ENCODE data around the gene COG5. TPM values are rescaled to one million over a fixed set of nuclear protein-coding genes. Genes with fewer than 3 reads are reported as not detected.

COG5 gene
- total RNA-seq, 6 experiments from 2014 or later = 13.9 to 21.3 (median 15.5) TPM

DNA sequence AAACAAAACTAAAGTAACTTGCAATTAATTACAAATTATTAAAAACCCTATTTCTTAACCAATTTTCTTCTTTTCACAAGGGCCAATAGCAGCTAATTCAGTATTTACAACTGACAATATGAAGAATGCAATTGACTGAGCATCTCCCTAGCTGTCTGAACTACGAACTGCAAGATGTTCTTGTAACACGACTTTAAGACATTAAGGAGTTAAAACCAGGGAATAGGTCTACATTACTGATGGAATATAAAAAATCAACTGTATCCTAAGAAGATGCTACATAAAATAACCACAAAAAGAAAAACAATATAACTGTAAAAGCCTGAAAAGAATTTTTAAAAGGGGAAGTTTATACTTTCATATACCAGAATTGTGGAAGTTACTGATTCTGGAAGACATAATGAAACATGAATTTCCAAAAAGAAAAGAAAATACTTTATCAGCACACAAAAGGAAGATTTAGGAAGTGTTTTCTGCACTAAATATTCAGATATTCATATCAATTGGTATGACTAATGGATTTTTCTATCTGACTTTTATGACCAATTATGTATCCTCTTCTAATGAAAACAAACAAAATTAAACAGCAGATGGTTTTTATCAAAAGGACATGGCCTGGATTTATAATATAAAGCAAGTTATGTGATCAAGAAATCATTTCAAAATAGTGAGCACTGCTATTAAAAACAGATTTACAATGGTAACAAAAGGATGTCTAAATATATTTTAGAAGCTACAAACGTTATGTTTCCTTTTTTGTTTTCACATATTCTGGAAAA is 92.2 kb downstream of the COG5 start:
- TF ChIP-seq, protein P1, sequence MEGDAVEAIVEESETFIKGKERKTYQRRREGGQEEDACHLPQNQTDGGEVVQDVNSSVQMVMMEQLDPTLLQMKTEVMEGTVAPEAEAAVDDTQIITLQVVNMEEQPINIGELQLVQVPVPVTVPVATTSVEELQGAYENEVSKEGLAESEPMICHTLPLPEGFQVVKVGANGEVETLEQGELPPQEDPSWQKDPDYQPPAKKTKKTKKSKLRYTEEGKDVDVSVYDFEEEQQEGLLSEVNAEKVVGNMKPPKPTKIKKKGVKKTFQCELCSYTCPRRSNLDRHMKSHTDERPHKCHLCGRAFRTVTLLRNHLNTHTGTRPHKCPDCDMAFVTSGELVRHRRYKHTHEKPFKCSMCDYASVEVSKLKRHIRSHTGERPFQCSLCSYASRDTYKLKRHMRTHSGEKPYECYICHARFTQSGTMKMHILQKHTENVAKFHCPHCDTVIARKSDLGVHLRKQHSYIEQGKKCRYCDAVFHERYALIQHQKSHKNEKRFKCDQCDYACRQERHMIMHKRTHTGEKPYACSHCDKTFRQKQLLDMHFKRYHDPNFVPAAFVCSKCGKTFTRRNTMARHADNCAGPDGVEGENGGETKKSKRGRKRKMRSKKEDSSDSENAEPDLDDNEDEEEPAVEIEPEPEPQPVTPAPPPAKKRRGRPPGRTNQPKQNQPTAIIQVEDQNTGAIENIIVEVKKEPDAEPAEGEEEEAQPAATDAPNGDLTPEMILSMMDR (IDR thresholded peaks at IDR 0.05) = no peak
- TF ChIP-seq POLR2A (IDR thresholded peaks at IDR 0.05) = no peak
- ATAC-seq (no peak), DNase-seq (no peak)
- intact Hi-C loops (cut with DNase I) = no loop called here
- Histone ChIP-seq H3K27me3 (no peaks in the 10 kb centered on the region), H3K4me1 (no peaks in the 10 kb centered on the region), H3K4me3 (no peak overlapping the region), H3K9me3 (no peaks in the 10 kb centered on the region), H3K27ac (no peak overlapping the region), H3K36me3 (no peaks in the 10 kb centered on the region)
- WGBS (ENCODE audit: insufficient coverage, low coverage, low lambda C conversion rate, missing lambda C conversion rate) = 62% methylated on average over 3 of the region's 3 CpGs

DNA sequence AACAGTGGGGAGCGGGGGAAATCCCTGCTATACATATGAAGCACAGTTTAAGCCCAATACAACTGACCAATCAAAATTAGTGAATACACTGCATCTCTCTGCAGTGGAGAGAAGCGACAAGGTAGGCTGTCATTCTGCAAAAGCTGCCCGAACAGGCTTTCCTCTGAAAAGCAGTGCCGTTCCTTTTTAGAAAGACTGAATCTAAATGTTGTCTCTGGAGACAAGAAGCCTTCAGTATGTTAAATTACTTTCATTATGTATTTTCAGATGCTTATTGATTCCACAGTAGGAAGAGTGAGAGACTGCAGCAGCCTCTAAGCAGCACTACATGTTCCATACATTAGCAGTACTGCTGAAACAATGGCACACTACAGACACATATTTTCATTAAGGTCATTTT is 93.8 kb downstream of the COG5 start, which contains the start of gene GPR22:
Gene GPR22 (plus strand): TSS at position 129 of the 400 bp plus-strand sequence. CDS start 4,004 bp downstream, outside the sequence.
- DNase-seq = no peak
- 89% methylated on average over 4 of the region's 4 CpGs for WGBS (ENCODE audit: insufficient coverage, low coverage, low lambda C conversion rate, missing lambda C conversion rate)
- Histone ChIP-seq H3K27ac (no peak within 1 kb of the TSS), H3K36me3 (no peaks in the 10 kb centered on the region), H3K4me1 (no peaks in the 10 kb centered on the region), H3K9me3 (no peaks in the 10 kb centered on the region), H3K27me3 (no peaks in the 10 kb centered on the region), H3K4me3 (no peak within 1 kb of the TSS)
- TF ChIP-seq, protein P1 (IDR thresholded peaks at IDR 0.05) = no peak
- TF ChIP-seq POLR2A (IDR thresholded peaks at IDR 0.05) = no peak
- ATAC-seq = no peak
- intact Hi-C loops (cut with DNase I) = loop anchor here (10.0 kb wide), 1 partner anchor 255 kb away; no protein-coding TSS in a partner anchor

DNA sequence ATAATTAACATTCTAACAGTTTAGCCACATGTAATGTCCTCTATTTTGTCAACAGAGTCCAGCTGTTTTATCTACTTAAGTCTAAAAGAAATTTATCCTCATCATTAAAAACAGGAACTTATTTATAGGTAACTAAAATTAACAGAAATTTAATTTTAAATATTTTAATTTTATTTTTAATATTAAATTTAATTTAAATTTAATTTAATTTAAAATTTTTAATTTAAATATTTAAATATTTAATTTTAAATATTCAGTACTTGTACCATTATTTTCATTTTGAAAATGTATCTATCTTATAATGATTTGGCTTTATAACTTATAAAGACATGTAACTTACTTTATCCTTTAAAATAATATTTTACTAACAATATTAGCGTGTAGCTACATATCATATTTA is 94.9 kb downstream of the COG5 start:
- no peaks in the 10 kb centered on the region for H3K4me1 ChIP-seq
- WGBS (ENCODE audit: insufficient coverage, low coverage, low lambda C conversion rate, missing lambda C conversion rate) = 88% methylated on average over 1 of the region's 1 CpG
- intact Hi-C loops (cut with DNase I) = loop anchor here (10.0 kb wide), 1 partner anchor 256 kb away; no protein-coding TSS in a partner anchor
- TF ChIP-seq POLR2A (IDR thresholded peaks at IDR 0.05) = no peak
- H3K27me3 ChIP-seq = no peaks in the 10 kb centered on the region
- no peak overlapping the region for H3K27ac ChIP-seq
- DNase-seq = no peak
- no peaks in the 10 kb centered on the region for H3K9me3 ChIP-seq
- no peak for ATAC-seq
- no peak overlapping the region for H3K4me3 ChIP-seq
- no peaks in the 10 kb centered on the region for H3K36me3 ChIP-seq

DNA sequence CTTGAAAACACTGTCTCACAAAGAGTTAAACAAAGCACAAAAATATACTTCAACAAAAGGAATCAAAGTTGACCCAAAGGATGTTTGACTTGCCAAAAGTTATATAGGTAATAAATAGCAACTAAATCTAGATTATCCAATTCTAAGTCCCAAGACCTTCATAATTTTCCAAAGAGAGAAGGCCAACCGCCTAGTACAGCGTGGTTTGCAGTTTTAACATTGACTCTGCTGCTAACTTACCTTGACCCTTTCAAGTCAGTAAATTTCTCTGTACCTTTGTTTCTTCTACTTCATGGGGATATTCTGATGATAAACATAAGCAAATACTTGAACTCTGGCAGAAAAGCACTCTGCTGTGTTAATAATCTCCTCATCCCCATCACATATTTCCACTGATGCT is 95.7 kb downstream of the COG5 start:
- Histone ChIP-seq H3K4me1 (no peaks in the 10 kb centered on the region), H3K27ac (no peak overlapping the region), H3K4me3 (no peak overlapping the region), H3K27me3 (no peaks in the 10 kb centered on the region), H3K36me3 (no peaks in the 10 kb centered on the region), H3K9me3 (no peaks in the 10 kb centered on the region)
- 94% methylated on average over 2 of the region's 2 CpGs for WGBS (ENCODE audit: insufficient coverage, low coverage, low lambda C conversion rate, missing lambda C conversion rate)
- no peak for DNase-seq
- no peak for ATAC-seq
- TF ChIP-seq, protein P1 (IDR thresholded peaks at IDR 0.05) = no peak
- no peak for TF ChIP-seq POLR2A (IDR thresholded peaks at IDR 0.05)
- intact Hi-C loops (cut with DNase I) = loop anchor here (10.0 kb wide), 1 partner anchor 257 kb away; no protein-coding TSS in a partner anchor

DNA sequence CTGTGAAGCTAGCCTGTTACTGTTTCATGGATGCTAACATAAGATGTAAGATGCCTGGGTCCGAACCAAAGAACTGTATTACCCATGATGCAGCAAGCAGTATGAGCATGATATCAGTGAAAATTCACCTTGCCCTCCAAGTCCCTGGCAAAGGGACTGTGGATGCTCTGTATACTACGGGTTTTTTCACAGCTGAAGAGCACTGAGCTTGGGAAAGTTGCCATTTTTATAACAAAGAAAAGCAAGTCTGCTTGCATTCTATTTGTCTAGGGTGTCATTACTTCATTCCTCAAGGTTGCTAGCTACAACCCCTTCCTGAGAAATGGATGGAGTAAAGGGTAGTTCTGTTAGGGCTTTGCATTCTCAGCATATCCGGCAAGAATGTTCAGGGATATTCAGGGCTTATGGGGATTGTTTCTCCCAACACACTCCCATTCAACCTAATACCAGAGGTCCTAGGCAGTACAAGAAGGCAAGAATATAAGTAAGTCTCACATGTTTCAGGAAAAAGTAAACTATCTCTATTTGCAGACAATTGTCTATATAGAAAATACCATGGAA is 99.0 kb downstream of the COG5 start:
- 78% methylated on average over 2 of the region's 3 CpGs for WGBS (ENCODE audit: insufficient coverage, low coverage, low lambda C conversion rate, missing lambda C conversion rate)
- DNase-seq (no peak), ATAC-seq (no peak)
- intact Hi-C loops (cut with DNase I) = loop anchor here (10.0 kb wide), 1 partner anchor 260 kb away; no protein-coding TSS in a partner anchor
- H3K27me3 ChIP-seq = no peaks in the 10 kb centered on the region
- no peak for TF ChIP-seq POLR2A (IDR thresholded peaks at IDR 0.05)
- TF ChIP-seq, protein P1 (IDR thresholded peaks at IDR 0.05) = no peak
- H3K4me3 ChIP-seq = no peak overlapping the region
- H3K4me1 ChIP-seq = no peaks in the 10 kb centered on the region
- no peak overlapping the region for H3K27ac ChIP-seq
- H3K9me3 ChIP-seq = no peaks in the 10 kb centered on the region
- no peaks in the 10 kb centered on the region for H3K36me3 ChIP-seq

Data from right lobe of liver (tissue), 6 donors.